ENCODE data around the gene DMRTC1. TPM values are rescaled to one million over a fixed set of nuclear protein-coding genes. Genes with fewer than 3 reads are reported as not detected.

Gene DMRTC1
- total RNA-seq = not detected in 2 replicates

GRCh38 chrX:72943819-72944169 is at the start of gene DMRTC1:
Gene DMRTC1 (minus strand): TSS chrX:72943837. CDS start chrX:72875694, 68,143 bp downstream.

GRCh38 chrX:72937906-72938305 is 5.7 kb downstream of the DMRTC1 start, which contains the start of gene FAM236A:
Gene FAM236A (plus strand): TSS chrX:72938206. CDS start chrX:72938263, 57 bp downstream.

GRCh38 chrX:72912315-72912714 is 31.3 kb downstream of the DMRTC1 start, which contains the start of gene FAM236C:
Gene FAM236C (plus strand): TSS chrX:72912615. CDS start chrX:72912715, 100 bp downstream.

Other genes starting within 250 kb of the DMRTC1 start
- gene PHKA1, start 229.5 kb downstream of the DMRTC1 start, total RNA-seq = 6.7 and 11.8 TPM in 2 replicates
- gene DMRTC1B, start 166.9 kb downstream of the DMRTC1 start, total RNA-seq = not detected in 2 replicates
- not detected in 2 replicates for gene FAM236B, start 161.2 kb downstream of the DMRTC1 start, total RNA-seq
- gene FAM236D, start 135.6 kb downstream of the DMRTC1 start, total RNA-seq = not detected in 2 replicates
- gene FAM236C, start 31.2 kb downstream of the DMRTC1 start, total RNA-seq = not detected in 2 replicates
- gene FAM236A, start 5.6 kb downstream of the DMRTC1 start, total RNA-seq = not detected in 2 replicates
- not detected in 2 replicates for gene PABPC1L2B, start 59.1 kb upstream of the DMRTC1 start, total RNA-seq
- not detected in 2 replicates for gene PABPC1L2A, start 135.7 kb upstream of the DMRTC1 start, total RNA-seq

All from hair follicular keratinocyte (primary cell).